ENCODE measurements around the gene TSPAN32.

TSPAN32 gene

DNA sequence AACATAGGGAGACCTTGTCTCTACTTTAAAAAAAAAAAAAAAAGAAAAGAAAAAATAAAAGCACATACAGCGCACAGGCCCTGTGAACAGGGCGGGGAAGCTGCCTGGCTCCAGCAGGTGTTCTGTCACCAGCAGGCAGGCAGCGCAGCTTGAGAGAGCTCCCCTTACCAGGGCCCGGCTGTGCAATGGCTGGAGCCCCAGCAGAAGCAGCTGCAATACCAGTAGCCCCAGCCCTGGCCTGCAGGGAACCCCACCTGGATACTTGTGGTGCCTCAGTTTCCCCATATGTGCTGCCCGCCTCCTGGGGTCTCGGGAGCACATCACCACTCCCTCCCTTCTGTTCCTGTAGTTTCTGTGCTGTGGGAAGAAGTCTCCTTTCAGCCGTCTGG, 12.3 kb downstream of the TSPAN32 start:
- no peak for DNase-seq (ENCODE audit: extremely low read depth in 1 of 2, low read depth in 1 of 2)

DNA sequence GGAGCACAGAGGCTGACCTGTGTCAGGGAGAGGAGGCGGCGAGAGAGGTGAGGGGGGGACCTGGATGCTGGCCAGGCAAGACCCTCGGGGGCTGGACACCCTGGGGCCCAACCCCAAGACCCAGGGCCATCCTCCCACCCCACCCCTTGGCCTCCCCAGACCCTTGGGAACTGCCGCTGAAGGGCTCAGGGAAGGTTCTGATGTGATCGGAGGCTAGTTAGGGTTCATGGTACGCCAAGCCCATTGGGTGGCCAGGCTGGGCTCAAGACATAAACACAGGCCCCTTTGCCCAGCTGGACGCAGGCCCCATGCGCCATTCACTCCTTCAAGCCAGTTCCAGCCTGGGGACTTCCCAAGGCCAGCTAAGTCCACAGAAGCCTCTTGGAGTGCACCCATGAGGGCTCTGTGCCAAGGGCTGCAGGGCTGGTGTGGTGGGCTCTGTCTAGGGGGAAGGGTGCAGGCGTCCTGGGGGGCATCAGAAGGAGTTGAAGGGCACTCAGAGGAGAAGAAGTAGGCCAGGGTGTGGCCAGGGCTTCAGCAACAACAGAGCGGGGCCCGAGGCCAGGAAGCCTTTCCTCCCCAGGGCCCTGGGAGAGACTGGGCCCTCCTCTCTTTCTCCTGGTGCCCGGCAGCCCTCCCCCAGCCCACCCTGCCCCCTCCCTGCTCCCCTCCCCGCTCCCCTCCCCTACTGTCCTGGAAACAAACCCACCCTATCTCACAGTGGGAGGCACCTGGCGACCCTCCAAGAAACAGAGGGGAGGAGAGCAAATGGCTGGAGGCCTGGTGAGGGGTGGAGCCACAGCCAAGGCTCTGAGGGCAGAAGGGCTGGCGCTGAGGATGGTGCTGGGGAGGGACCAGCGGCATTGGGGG, 12.9 kb downstream of the TSPAN32 start:
- DNase-seq (ENCODE audit: extremely low read depth in 1 of 2, low read depth in 1 of 2) = no peak

DNA sequence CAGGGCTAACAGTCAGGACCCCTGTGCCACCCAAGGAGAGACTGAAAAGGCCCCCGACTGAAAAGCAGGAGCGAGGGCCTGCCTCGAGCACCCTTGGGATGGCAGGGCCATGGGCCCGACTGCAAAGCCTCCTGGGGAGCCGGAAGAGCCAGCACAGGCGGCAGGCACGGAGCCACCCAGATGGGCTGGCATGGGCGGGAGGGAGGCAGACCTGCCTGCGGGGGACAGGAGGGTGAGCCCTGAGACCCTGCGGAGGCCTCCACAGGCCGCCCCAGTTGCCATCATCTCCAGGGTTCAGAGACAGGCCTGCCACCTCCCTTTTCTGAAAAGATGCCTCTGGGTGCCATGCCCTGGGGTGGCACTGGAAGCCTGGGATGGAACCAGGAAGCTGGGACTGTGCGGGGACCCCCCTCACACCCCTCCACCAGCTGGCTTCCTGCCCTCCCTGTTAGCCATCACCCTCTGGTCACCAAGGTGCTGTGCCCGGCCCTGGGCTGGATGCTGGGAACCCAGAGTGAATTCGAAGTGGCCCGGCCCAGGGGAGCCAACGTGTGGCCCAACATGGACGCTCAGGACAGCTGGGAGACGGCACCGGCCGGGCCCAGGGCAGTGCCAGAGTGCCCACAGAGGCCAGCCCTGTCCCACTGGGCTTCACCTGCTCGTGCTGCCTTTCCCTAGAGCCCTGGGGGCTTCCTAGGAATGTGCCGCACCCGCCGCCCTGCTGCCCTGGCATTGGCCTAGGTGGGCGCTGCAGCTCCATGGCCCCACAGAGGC, 13.8 kb downstream of the TSPAN32 start:
- DNase-seq (ENCODE audit: extremely low read depth in 1 of 2, low read depth in 1 of 2) = no peak

DNA sequence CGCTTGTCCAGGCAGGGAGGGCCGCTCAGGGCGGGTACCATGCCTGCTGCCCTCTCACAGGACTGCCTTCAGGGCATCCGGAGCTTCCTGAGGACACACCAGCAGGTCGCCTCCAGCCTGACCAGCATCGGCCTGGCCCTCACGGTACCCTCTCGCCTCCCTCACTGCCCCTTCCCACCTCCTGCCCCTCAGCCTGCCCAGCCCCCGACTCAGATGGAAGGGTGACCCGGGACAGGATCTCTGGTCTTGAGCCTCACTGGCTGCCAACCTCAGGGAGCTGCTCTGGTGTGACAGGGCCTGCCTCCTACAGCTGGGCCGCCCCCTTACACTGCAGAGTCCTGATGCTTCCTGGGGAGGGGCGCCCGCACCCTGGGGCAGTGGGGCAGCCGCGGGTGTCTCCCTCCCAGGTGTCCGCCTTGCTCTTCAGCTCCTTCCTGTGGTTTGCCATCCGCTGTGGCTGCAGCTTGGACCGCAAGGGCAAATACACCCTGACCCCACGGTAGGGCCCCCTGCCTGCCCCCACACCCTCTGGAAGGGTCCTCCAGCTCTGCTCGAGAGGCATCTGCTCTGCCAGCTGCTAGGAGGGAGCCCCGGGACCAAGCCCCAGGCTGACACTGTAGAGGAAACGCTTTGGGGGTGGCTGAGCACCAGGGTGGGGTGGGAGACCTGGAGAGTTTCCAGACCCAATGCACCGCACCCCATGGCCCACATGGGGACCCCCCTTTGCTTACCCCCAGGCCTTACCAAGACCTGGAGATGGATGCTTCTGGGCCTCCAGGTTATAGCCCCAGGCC, 14.6 kb downstream of the TSPAN32 start:
- DNase-seq (ENCODE audit: extremely low read depth in 1 of 2, low read depth in 1 of 2) = no peak

DNA sequence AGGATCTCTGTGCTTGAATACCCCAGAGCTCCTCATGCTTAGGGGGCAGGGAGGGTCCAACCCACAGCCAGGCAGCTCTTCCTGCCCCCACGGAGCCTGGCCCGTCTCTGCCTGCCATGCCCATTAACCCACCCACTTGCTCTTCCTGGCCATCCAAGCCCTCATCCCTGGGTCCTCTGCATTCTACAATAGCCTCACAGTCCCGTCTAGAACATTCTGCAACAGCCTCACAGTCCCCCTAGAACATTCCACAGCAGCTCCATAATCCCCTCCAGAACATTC, 15.1 kb downstream of the TSPAN32 start:
- DNase-seq (ENCODE audit: extremely low read depth in 1 of 2, low read depth in 1 of 2) = no peak

- no peak for DNase-seq (ENCODE audit: extremely low read depth in 1 of 2, low read depth in 1 of 2)
Observed at GRCh38 chr11:2317354-2318050, 15.7 kb downstream of the TSPAN32 start.

GRCh38 chr11:2318123-2318522, 16.3 kb downstream of the TSPAN32 start:
- no peak for DNase-seq (ENCODE audit: extremely low read depth in 1 of 2, low read depth in 1 of 2)

GRCh38 chr11:2318707-2319106, 16.9 kb downstream of the TSPAN32 start:
- no peak for DNase-seq (ENCODE audit: extremely low read depth in 1 of 2, low read depth in 1 of 2)

- DNase-seq (ENCODE audit: extremely low read depth in 1 of 2, low read depth in 1 of 2) = no peak
Observed at GRCh38 chr11:2319791-2320472, 18.1 kb downstream of the TSPAN32 start.

DNA sequence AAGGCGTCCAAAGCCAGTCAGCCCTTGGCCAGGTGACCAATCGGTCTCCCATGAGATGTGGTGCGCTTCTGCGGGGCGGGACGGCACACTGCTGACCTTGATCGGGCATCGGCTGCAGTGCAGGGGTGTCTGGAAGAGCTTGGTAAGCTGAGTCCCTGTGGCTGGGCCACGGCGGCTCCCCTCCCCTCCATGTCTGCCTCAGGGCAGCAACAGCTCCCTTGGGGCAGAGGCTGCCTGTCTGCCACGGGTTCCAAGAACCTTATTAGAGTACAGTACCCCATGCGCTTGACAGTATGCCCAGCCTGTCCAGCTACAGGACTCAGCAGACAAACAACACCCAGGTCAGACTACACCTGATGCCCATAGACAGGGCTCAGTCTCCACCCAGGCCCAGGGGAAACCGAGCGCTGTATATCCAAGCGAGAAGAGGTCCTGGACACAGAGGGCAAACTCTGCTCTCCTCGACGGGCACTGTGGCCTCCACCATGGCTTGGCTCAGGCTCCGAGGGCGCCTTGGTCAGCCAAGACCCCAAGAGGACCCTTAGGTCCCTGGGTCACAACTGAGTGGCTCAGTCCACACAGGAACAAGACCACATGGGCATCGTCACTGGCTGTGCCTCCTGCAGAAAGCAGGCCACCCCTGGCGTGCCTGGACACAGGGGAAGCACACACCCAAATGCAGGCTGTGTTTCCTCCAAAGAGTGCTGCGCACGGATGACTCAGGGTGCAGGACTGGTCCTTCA, 18.9 kb downstream of the TSPAN32 start:
- DNase-seq (ENCODE audit: extremely low read depth in 1 of 2, low read depth in 1 of 2) = no peak

- DNase-seq (ENCODE audit: extremely low read depth in 1 of 2, low read depth in 1 of 2) = no peak
Observed at GRCh38 chr11:2321311-2321683, 19.5 kb downstream of the TSPAN32 start.

GRCh38 chr11:2325123-2325522, 23.3 kb downstream of the TSPAN32 start:
- no peak for DNase-seq (ENCODE audit: extremely low read depth in 1 of 2, low read depth in 1 of 2)

- DNase-seq (ENCODE audit: extremely low read depth in 1 of 2, low read depth in 1 of 2) = no peak
Observed at GRCh38 chr11:2325719-2326118, 23.9 kb downstream of the TSPAN32 start.

DNA sequence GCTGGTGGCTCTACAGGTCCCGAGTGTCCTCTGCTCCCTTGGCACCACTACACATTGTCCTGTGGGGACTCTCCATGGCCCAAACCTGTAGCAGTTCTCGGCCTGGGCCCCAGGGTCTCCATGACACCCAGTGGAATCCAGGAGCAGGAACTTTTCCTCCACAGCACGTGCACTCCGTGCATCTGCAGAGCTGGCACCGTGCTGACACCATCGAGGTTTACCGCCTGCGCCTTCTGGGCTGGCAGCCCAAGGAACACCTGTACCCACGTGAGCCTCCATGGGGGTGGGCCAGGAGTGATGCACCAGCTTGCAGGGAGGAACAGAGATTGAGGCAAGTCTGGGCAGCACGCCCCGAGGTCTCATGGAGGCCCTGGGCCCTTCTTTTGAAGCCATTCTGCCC, 25.2 kb downstream of the TSPAN32 start:
- no peak for DNase-seq (ENCODE audit: extremely low read depth in 1 of 2, low read depth in 1 of 2)

DNA sequence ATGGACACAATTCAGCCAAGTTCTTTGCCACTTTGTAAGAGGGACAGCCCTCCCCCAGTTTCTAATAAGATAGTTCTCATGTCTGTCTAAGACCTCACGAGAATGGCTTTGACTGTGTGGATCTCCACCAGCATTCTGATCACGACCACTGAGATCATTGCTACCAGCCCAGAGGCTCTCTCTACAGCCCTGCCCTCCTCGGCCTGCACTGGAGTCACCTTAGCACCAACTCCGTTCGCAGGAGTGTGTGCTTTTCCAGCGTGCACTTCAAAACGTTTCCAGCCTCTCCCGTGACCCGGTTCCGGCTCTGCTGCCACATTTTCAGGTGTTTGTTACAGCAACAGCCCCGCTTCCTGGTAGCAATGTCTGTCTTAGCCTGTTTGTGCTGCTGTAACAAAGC, 26.2 kb downstream of the TSPAN32 start:
- DNase-seq (ENCODE audit: extremely low read depth in 1 of 2, low read depth in 1 of 2) = no peak

DNA sequence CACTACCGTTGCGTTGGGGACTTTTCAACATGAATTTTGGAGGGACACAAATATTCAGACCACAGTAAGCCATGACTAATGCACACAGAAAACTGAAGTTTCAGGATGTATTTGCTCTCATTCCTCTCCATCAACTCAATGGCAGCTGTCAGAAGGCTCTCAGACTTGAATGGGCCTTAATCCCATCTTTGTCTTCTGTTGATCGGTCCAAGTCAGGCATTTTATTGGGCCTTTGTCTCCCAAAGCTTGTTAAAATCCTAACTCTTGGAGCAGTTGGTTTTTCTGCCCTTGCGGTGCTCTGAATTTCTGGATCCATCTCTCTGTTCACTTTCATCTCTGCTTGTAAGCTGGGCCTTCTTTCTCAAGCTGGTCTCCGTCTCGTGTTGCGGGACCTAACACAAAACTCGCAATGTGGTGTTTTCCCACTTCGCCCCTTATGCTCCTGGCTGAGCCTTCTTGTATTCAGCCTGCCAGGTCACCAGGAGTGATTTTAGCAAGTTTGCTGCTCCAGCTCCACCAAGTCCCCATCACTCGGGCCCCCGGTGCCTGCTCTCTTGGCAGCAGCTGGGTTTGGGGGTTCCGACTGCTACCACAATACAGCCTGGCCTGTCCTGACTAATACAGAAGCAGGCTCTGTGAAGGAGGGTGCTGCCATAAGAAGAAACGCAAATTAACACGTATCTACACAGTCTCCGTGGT, 27.0 kb downstream of the TSPAN32 start:
- no peak for DNase-seq (ENCODE audit: extremely low read depth in 1 of 2, low read depth in 1 of 2)

- DNase-seq (ENCODE audit: extremely low read depth in 1 of 2, low read depth in 1 of 2) = no peak
Observed at GRCh38 chr11:2329551-2329950, 27.7 kb downstream of the TSPAN32 start.

DNA sequence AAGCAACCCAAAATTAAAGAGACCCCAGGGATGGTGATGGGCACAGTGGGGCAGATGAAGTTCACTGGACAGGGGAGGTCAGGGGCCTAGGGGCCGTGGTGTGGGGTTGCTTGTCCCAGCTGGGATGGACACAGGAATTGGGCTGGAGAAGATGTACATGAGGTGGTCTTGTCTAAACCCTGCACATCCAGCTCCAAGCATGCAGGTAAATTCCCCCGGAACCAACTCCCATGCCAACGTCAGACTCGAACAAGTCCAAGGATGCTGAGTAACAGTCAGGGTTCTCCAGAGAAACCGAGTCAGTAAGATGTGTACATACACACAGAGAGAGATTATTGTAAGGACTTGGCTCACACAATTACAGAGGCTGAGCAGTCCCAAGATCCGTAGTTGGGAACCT, 28.9 kb downstream of the TSPAN32 start:
- DNase-seq (ENCODE audit: extremely low read depth in 1 of 2, low read depth in 1 of 2) = no peak

DNA sequence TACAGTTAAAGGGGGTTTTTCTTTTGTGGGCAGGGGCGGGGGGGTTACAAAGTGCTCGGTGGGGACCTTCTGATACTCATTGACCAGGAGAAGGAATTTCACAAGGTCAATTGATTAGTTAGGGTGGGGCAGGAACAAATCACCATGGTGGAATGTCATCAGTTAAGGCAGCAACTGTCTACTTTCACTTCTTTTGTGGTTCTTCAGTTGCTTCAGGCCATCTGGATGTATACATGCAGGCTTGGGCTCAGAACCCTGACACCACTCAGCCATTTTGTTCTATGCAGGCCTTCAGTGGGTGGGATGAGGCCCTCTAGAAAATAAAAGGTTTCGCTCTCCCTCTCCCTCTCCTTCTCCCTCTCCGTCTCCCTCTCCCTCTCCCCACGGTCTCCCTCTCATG, 29.6 kb downstream of the TSPAN32 start:
- DNase-seq (ENCODE audit: extremely low read depth in 1 of 2, low read depth in 1 of 2) = no peak

All from stimulated activated CD8-positive, alpha-beta memory T cell treated with anti-CD3 and anti-CD28 coated beads, Interleukin-7, amount 100 ng/mL, for 48 hours (primary cell).